Activated CD4-positive, CD25-positive, alpha-beta regulatory T cell treated with anti-CD3 and anti-CD28 coated beads, Interleukin-2, amount 50 U/mL, for 24 hours (primary cell): Measurements from ENCODE around the gene PAEP.

ENCODE experiments used
- ATAC-seq, 2 donors: fragments of 150-1000 bp; cut with Tn5 transposase; one replicate each; pipeline ENCODE4 v1.10.0; 2021; ENCODE audit warnings: mild to moderate bottlenecking in 1 of 2, moderate library complexity in 1 of 2

PAEP gene

GRCh38 chr9:135602789-135603481, 41.4 kb downstream of the PAEP start:
- no peak for ATAC-seq

GRCh38 chr9:135604437-135605237, 43.1 kb downstream of the PAEP start:
- no peak for ATAC-seq

GRCh38 chr9:135605238-135605781, 43.8 kb downstream of the PAEP start:
- ATAC-seq: no peak

GRCh38 chr9:135606885-135607259, 45.3 kb downstream of the PAEP start:
- ATAC-seq: no peak

- no peak for ATAC-seq
Measured at GRCh38 chr9:135607401-135608293, 46.1 kb downstream of the PAEP start.

- ATAC-seq: no peak
Measured at GRCh38 chr9:135608294-135608998, 46.9 kb downstream of the PAEP start.

GRCh38 chr9:135608999-135609317, 47.4 kb downstream of the PAEP start:
- ATAC-seq: no peak

GRCh38 chr9:135609366-135609955, 47.9 kb downstream of the PAEP start:
- ATAC-seq: no peak

- no peak for ATAC-seq
Measured at GRCh38 chr9:135610290-135611141, 49.0 kb downstream of the PAEP start.

GRCh38 chr9:135611142-135611874, 49.8 kb downstream of the PAEP start:
- no peak for ATAC-seq

GRCh38 chr9:135611875-135612209, 50.3 kb downstream of the PAEP start:
- no peak for ATAC-seq

- ATAC-seq: no peak
Measured at GRCh38 chr9:135612437-135612836, 50.9 kb downstream of the PAEP start.

- ATAC-seq: no peak
Measured at GRCh38 chr9:135612981-135613910, 51.7 kb downstream of the PAEP start.

- ATAC-seq: no peak
Measured at GRCh38 chr9:135613946-135614805, 52.6 kb downstream of the PAEP start.

GRCh38 chr9:135614821-135615665, 53.5 kb downstream of the PAEP start:
- ATAC-seq: no peak

GRCh38 chr9:135615666-135616618, 54.4 kb downstream of the PAEP start:
- no peak for ATAC-seq
